ENCODE measurements around the gene HSFY2.
"Not testable (repeated sequence)": the region's sequence is repeated elsewhere in the genome, so short reads cannot be mapped to it uniquely, and the experiment has no call there.

HSFY2 gene, protein sequence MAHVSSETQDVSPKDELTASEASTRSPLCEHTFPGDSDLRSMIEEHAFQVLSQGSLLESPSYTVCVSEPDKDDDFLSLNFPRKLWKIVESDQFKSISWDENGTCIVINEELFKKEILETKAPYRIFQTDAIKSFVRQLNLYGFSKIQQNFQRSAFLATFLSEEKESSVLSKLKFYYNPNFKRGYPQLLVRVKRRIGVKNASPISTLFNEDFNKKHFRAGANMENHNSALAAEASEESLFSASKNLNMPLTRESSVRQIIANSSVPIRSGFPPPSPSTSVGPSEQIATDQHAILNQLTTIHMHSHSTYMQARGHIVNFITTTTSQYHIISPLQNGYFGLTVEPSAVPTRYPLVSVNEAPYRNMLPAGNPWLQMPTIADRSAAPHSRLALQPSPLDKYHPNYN

DNA sequence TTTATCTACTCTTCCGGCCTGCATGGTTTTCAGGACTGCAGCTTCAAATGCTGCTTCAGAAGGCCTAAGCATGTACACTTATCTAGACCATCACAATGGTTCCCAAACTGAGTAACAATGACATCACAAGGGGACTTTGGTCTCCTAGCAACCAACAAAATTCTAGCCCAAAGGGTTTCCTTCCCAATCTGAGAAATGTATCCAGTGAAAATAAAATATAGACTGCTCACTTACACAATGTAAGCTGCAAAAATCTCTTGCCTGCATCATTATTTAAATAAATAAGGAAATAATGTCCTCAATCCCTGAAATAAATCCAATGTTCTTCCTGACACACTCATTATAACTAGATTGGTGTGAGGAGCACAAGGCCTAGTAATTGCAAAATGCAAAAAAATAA is at the start of gene HSFY2:
HSFY2 (minus strand) TSS at position 101 of the 400 bp plus-strand sequence. CDS start 117 bp downstream, outside the sequence.
- not testable (repeated sequence) for DNase-seq

DNA sequence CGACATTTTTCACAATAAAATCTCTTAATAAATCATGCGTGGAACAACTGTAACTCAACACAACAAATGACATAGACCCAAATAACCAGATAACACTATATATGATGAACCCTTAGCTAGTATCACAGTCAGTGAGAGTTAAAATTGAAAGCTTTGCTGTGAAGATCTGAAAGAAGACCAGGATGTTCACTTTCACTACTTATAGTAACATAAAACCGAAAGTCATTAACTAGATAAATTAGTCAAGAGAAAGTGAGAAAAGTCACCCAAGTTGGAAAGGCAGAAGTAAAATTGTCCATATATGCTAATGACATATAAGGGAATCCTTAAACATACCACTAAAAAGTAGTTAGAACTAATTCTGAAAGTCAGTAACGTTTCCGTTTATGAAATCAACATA is 42.2 kb upstream of the HSFY2 start:
- DNase-seq, result not testable (repeated sequence)

DNA sequence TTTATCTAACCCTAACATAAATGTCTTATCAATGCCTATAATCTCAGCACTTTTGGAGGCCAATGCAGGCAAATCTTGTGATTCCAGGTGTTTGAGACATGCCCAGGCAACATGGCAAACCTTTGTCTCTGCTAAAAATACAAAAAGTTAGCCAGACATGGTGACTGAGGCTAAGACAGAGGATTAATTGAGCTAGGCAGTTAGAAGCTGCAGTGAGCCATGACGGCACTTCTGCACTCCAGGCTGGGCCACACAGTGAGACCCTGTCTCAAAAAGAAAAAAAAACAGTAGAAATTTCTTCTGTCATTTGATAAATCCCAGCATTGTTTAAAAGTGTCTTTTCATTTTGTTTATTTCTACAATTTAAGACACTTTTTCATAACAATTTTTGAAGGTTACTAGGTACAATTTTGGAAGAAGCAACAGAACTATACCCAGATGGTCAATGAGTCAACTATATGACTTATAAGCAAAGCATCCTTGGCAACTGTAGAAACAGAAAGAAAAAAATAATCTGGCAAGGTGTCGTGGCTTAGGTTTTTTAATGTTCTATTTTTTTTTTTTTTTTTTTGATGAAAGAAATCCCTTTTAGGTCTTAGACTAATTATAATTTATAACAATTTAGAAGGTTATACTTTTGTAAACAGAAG is 15.3 kb upstream of the HSFY2 start:
- not testable (repeated sequence) for DNase-seq

DNA sequence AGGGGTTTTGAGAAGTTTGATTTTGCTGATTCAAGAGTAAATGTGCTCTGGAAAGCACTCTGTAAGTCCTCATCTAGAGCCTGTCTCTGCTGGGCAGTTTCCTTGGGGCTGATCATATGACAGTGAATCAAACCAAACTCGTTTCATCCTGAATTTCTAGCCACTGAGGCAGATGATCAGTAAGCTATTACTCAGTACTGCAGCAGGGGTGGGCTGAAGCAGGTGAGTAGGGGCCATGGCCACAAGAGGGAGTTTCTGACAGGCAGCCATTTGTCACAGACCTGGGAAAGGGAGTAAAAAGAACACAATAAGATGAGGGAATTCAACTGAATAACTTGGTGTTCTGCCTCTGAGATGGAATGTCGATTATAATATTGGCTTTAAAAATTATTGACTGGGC is 19.5 kb downstream of the HSFY2 start:
- DNase-seq, result not testable (repeated sequence)

DNA sequence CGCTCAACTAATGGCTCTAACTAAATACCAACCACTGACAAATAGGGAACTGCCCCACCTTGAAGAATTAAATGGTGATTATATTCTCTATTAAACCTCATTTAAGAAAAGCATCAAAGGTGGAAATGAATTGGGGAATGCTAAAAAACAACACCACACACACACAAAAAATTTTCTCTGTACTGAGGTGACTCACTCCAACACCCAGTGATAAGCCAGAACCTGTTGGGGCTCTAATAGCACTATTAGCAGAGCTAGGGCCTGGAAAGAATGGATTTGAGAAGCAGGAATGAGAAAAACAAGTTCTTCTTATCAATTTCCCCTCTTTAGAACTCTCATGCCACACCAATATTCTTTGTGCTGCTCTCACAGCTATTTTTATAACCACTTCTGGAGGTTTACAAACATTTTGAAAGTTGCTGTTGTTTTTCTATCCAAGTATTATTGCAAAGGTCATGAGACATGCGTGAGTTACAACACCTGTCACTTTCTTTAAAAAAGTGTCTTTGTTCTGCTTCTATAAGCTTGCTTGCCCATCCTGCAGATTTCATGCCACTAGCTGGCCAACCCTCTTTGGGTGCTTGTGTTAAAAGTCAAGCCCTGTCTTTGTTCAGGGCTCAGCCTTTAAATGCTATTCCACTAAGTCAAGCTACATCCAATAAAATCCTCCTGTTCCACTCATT is 20.3 kb downstream of the HSFY2 start:
- DNase-seq, result not testable (repeated sequence)

DNA sequence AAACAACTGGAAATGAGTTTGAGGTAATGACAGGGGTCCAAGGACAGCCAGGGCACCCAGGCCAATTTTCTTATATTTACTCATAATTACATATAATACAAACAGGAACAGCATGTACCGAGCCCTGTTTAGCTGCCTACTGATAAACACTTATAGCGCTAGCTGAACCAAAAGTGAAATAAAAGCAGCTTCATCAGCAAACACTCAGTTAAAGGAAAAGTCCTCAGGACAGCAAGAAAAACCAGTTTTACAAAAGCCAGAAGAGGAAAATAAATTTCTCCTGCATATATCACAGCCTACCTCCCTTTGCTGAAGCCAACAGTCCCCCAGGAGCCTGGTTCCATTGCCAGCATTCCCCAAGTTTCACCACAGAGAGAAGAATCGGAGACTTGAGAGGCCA is 49.8 kb downstream of the HSFY2 start:
- not testable (repeated sequence) for DNase-seq

Data from CD4-positive, alpha-beta T cell treated with Interleukin-4 for 4 hours (primary cell).